HG03159 (cell line): ENCODE results near the gene PLSCR2.
A peak's percentile ranks its signal among the peaks of the same experiment; 100 is the strongest.
"Not testable (repeated sequence)": the region's sequence is repeated elsewhere in the genome, so short reads cannot be mapped to it uniquely, and the experiment has no call there.

ENCODE experiments used
- ATAC-seq: cut with Tn5 transposase; IDR thresholded peaks from one replicate; pipeline ENCODE4 v1.9.1; 2021; ENCODE audit warnings: mild to moderate bottlenecking, moderate library complexity; ENCODE audit not compliant: unreplicated experiment

The PLSCR2 gene

GRCh38 chr3:146491303-146491702, 21.9 kb upstream of the PLSCR2 start:
- no peak for ATAC-seq

- no peak for ATAC-seq
Measured at GRCh38 chr3:146485297-146485696, 15.9 kb upstream of the PLSCR2 start.

- ATAC-seq = no peak
Measured at GRCh38 chr3:146476094-146476740, 6.9 kb upstream of the PLSCR2 start.

GRCh38 chr3:146474976-146475375, 5.6 kb upstream of the PLSCR2 start:
- ATAC-seq = not testable (repeated sequence)

- ATAC-seq = no peak
Measured at GRCh38 chr3:146473726-146474125, 4.4 kb upstream of the PLSCR2 start.

- no peak for ATAC-seq
Measured at GRCh38 chr3:146472611-146473010, 3.2 kb upstream of the PLSCR2 start.

GRCh38 chr3:146471012-146471411, 1.7 kb upstream of the PLSCR2 start:
- no peak for ATAC-seq

- ATAC-seq = no peak
Measured at GRCh38 chr3:146470425-146470990, 1.1 kb upstream of the PLSCR2 start.

GRCh38 chr3:146468671-146469149, 651 bp downstream of the PLSCR2 start:
- no peak for ATAC-seq

- ATAC-seq = no peak
Measured at GRCh38 chr3:146468234-146468633, 1.1 kb downstream of the PLSCR2 start.

- ATAC-seq = no peak
Measured at GRCh38 chr3:146466604-146467003, 2.8 kb downstream of the PLSCR2 start.

- ATAC-seq = no peak
Measured at GRCh38 chr3:146465693-146466465, 3.5 kb downstream of the PLSCR2 start.

- no peak for ATAC-seq
Measured at GRCh38 chr3:146464783-146465182, 4.6 kb downstream of the PLSCR2 start.

- ATAC-seq = no peak
Measured at GRCh38 chr3:146464005-146464595, 5.3 kb downstream of the PLSCR2 start.

GRCh38 chr3:146454796-146455195, 14.6 kb downstream of the PLSCR2 start:
- no peak for ATAC-seq

- ATAC-seq = peak; percentile 56
Measured at GRCh38 chr3:146449613-146450012, 19.7 kb downstream of the PLSCR2 start.

GRCh38 chr3:146449076-146449475, 20.3 kb downstream of the PLSCR2 start:
- no peak for ATAC-seq

- no peak for ATAC-seq
Measured at GRCh38 chr3:146446026-146446425, 23.3 kb downstream of the PLSCR2 start.

- not testable (repeated sequence) for ATAC-seq
Measured at GRCh38 chr3:146440310-146440709, 29.1 kb downstream of the PLSCR2 start.

GRCh38 chr3:146432066-146432465, 37.3 kb downstream of the PLSCR2 start:
- ATAC-seq = no peak

GRCh38 chr3:146431240-146431639, 38.1 kb downstream of the PLSCR2 start:
- ATAC-seq = no peak

GRCh38 chr3:146425341-146425740, 44.0 kb downstream of the PLSCR2 start:
- no peak for ATAC-seq
